Activated T-cell treated with anti-CD3 and anti-CD28 coated beads, Interleukin-2, amount 50 U/mL, for 4 hours (primary cell): ENCODE measurements around the gene HACD1. TPM values are rescaled to one million over a fixed set of nuclear protein-coding genes. Genes with fewer than 3 reads are reported as not detected.

Source experiments
- ATAC-seq, 2 donors: fragments of 200-7000 bp; cut with Tn5 transposase; one replicate each; pipeline ENCODE4 v1.10.0; 2021
- DNase-seq: peaks from one replicate; pipeline ENCODE4 v3.0.0-alpha.2; 2020
- H3K27me3 Mint-ChIP-seq: one replicate; pipeline ENCODE4 v1.8.0; 2021; ENCODE audit warnings: low read depth, mixed read lengths
- H3K36me3 Mint-ChIP-seq: one replicate; pipeline ENCODE4 v1.8.0; 2022; ENCODE audit warnings: mixed read lengths; ENCODE audit not compliant: insufficient read depth
- H3K4me1 Mint-ChIP-seq: one replicate; pipeline ENCODE4 v1.8.0; 2021; ENCODE audit warnings: low read depth, mixed read lengths
- H3K4me3 Mint-ChIP-seq: one replicate; pipeline ENCODE4 v1.8.0; 2021; ENCODE audit warnings: mild to moderate bottlenecking, moderate library complexity, mixed read lengths
- H3K9me3 Mint-ChIP-seq: one replicate; pipeline ENCODE4 v1.8.0; 2021; ENCODE audit warnings: mixed read lengths
- total RNA-seq, 3 donors: library from RNA; stranded (reverse); gene quantifications; one replicate each; pipeline ENCODE4 v1.2.1, GENCODE V29; 2021

Gene HACD1
- total RNA-seq, 3 donors from 2014 or later: 0.71 to 0.92 (median 0.76) TPM

DNA sequence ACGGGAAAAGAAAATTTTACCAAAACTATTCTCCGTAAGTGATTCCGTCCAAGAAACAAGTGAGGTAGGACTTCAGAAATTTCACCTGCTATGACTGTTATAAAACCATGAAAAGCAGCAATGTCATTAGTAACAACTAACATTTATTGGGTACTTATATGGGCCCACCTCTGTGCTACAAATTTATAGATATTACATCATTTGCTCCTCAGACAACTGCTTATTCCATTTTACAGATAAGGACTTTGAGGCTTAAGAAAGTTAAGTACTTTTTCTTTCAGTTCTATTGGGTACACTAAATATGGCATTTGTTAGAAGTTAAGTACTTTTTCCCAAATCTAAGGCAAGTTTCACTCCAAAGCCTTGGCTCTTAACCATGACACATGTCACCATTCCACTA is 36.3 kb downstream of the HACD1 start:
- Mint-ChIP-seq H3K4me3 (no peak overlapping the region), H3K27me3 (no peaks in the 10 kb centered on the region), H3K36me3 (no peaks in the 10 kb centered on the region), H3K9me3 (no peaks in the 10 kb centered on the region), H3K4me1 (no peaks in the 10 kb centered on the region)
- ATAC-seq: no peak
- no peak for DNase-seq

DNA sequence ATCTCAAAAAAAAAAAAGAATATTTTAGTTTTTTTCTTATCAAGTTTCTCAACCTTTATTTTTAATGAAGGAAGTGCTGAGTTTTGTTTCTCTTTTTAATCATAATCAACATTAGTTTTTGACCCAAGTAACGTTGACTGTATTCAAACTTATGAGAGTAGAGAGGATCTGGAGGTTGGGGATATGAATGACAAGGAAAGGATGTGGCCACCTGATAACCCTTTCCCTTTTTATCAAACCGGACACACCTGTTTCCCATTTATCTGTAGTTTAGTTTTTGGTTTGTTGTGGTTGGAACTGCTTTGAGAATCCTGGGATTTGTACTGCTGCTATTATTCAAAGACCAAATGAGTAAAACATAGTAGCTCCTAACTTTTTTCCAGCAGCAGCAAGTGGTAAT is 38.6 kb downstream of the HACD1 start:
- H3K4me3 Mint-ChIP-seq: no peak overlapping the region
- ATAC-seq: no peak
- H3K36me3 Mint-ChIP-seq: no peaks in the 10 kb centered on the region
- H3K9me3 Mint-ChIP-seq: no peaks in the 10 kb centered on the region
- DNase-seq: no peak
- no peaks in the 10 kb centered on the region for H3K27me3 Mint-ChIP-seq
- H3K4me1 Mint-ChIP-seq: no peaks in the 10 kb centered on the region

DNA sequence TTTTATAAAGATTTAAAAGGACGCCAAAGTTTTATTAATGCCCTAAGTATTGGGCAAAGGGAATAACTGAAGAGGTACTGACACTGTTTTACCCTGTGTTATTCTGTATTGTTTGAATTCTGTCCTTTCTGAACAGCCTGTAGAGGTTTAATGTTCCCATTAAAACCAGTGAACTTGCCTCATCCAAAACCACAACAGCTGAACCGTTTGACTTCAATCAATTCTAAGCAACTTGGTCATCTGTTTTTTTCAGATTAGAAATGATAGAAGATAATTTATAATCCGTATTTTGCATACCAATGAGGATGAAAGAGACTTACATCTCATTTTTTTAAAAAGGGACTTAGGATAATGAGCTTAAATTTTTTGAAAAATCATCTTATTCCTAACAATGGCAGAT is 40.4 kb downstream of the HACD1 start:
- ATAC-seq: no peak

DNA sequence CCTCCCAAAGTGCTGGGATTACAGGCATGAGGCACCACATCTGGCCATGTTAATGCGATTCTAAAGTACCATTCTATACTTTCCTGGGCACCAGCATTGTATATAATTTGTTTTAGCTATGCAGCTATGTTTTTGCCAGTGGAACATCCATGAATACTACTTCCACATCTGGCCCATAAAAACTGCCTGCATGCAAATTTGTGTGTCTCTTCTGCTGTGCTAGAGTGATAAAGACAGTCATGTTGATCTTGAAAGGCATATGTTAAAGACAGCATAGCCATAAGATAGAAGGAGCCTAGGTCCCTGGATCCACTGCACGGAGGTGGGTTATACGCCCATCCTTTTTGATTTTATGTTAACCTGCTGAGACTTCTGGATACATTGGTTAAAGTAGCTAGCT is 52.3 kb downstream of the HACD1 start:
- no peaks in the 10 kb centered on the region for H3K4me1 Mint-ChIP-seq
- no peaks in the 10 kb centered on the region for H3K9me3 Mint-ChIP-seq
- no peaks in the 10 kb centered on the region for H3K36me3 Mint-ChIP-seq
- DNase-seq (no peak), ATAC-seq (no peak)
- no peak overlapping the region for H3K4me3 Mint-ChIP-seq
- peaks cover 2% of the 10 kb centered on the region for H3K27me3 Mint-ChIP-seq

More for the DNA sequence above, 40.4 kb downstream of the HACD1 start:
- DNase-seq: no peak
- Mint-ChIP-seq H3K4me3 (no peak overlapping the region), H3K4me1 (no peaks in the 10 kb centered on the region), H3K36me3 (no peaks in the 10 kb centered on the region), H3K27me3 (no peaks in the 10 kb centered on the region), H3K9me3 (no peaks in the 10 kb centered on the region)

DNA sequence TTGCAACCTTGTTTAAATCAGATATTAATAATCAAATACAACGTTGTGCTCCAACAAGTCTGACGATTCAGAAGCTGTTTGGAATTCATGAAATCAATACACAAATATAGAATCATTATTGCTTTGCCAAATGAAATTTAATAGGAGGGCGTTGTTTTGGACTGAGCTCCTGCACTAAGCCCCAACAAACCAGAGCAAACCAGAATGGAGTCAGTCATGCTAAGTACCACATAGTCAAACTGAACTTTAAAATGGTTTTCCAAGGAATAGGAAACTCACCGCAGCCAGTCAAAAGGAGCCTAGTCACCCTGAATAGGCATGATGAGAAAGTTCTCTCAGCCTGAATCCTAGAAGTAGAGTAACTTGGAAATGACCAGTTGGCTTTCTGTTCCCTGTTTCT is 53.7 kb downstream of the HACD1 start:
- no peaks in the 10 kb centered on the region for H3K9me3 Mint-ChIP-seq

DNA sequence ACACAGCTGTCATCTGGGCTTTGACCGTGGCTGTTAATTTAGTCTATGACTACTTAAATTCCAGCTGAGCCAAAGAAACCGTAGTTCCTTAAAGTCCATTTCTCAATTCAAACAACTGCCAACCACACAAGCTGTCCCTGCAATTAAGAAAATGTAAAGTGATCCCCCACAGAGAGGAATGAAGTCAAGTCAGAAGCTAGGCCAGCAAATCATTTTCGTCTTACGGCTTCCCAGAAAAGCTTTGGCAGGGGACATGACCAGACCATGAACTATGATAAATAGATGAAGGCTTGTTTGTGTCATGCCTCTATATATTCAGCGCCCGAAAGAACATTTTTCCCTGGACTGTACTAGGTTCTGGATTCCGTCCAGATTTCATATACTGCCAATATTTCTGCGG is 54.6 kb downstream of the HACD1 start:
- ATAC-seq: no peak
- H3K4me3 Mint-ChIP-seq: no peak overlapping the region
- peaks cover 4% of the 10 kb centered on the region for H3K27me3 Mint-ChIP-seq
- no peaks in the 10 kb centered on the region for H3K36me3 Mint-ChIP-seq
- no peaks in the 10 kb centered on the region for H3K9me3 Mint-ChIP-seq
- DNase-seq: no peak
- H3K4me1 Mint-ChIP-seq: no peaks in the 10 kb centered on the region

More for the DNA sequence above, 53.7 kb downstream of the HACD1 start:
- Mint-ChIP-seq H3K4me1 (no peaks in the 10 kb centered on the region), H3K27me3 (peaks cover 2% of the 10 kb centered on the region), H3K36me3 (no peaks in the 10 kb centered on the region), H3K4me3 (no peak overlapping the region)
- no peak for DNase-seq
- no peak for ATAC-seq

DNA sequence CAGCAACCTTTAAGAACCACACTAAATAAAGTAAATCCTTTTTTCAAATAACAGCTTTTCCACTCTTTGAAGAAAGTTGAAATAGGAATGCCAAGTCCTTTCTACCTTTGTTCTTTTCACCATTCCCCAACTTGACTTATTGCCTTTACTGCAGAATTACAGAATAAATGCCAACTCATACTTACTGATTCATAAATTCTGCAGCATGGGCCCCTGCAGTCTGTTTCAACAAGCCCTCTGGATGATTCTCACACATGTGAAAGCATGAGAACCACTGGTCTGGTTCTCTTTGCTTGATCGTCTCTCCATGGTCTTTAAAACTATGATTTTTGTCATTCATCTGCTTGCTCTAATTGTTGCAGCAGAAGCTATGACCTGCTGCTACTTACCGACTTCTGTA is 56.1 kb downstream of the HACD1 start:
- Mint-ChIP-seq H3K9me3 (no peaks in the 10 kb centered on the region), H3K27me3 (peaks cover 4% of the 10 kb centered on the region), H3K4me3 (no peak overlapping the region), H3K4me1 (no peaks in the 10 kb centered on the region), H3K36me3 (no peaks in the 10 kb centered on the region)
- no peak for DNase-seq
- no peak for ATAC-seq

DNA sequence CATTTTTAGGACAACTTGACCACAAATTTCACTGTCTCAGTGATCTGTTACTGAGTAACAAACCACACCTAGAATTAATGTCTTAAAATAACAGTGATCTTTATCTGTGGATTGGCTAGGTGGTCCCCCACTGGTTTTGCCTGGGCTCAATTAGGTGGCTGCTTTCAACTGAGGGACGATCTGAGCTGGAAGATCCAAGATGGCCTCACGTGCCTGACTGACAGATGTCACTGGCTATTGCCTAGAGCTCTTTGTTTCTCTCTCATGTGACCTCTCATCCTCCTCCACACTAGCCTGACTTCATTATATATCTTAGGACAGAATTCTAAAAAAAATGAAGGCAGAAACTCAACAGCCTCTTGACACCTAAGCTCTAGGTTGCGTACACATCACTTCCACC is 59.7 kb downstream of the HACD1 start:
- Mint-ChIP-seq H3K36me3 (no peaks in the 10 kb centered on the region), H3K9me3 (no peaks in the 10 kb centered on the region), H3K27me3 (peaks cover 4% of the 10 kb centered on the region), H3K4me1 (no peaks in the 10 kb centered on the region), H3K4me3 (no peak overlapping the region)
- no peak for DNase-seq
- no peak for ATAC-seq

DNA sequence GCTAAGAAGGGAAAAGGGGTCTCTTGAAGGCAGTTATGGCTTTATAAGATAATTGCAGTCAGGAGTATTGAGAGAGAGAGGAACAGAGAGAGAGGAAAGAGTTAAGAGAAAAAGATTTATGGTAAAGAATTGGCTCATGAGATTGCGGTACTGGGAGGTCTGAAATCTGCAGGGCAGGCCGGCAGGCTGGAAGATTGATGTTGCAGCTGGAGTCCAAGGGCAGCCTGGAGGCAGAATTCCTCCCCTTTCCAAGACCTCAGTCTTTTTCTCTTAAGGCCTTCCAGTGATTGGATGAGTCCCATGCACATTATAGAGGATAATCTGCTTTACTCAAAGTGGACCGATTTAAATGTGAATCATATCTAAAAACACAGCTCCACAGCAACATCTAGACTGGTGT is 68.4 kb downstream of the HACD1 start:
- H3K9me3 Mint-ChIP-seq: peaks cover under 1% of the 10 kb centered on the region
- H3K27me3 Mint-ChIP-seq: no peaks in the 10 kb centered on the region
- H3K36me3 Mint-ChIP-seq: no peaks in the 10 kb centered on the region
- H3K4me3 Mint-ChIP-seq: no peak overlapping the region
- no peaks in the 10 kb centered on the region for H3K4me1 Mint-ChIP-seq
- no peak for DNase-seq
- no peak for ATAC-seq

DNA sequence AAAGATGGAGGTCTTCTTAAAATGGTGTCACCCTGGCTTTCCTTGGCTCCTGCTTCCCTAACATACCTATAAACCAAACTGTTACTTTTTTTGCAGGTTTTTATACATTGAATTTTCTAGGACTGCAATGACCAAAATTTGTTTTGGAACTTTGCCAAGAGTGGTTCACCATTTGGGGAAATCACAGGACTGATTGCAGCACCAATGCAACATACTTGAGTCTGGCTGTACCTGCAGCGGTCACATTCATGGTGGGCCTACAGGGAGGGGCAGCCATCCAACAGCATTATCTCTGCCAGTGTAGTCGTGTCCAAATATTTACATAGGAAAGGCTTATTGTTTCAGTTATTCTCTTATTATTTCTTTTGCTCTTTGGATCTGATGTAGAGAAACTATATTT is 69.0 kb downstream of the HACD1 start:
- no peak for ATAC-seq
- no peaks in the 10 kb centered on the region for H3K4me1 Mint-ChIP-seq

DNA sequence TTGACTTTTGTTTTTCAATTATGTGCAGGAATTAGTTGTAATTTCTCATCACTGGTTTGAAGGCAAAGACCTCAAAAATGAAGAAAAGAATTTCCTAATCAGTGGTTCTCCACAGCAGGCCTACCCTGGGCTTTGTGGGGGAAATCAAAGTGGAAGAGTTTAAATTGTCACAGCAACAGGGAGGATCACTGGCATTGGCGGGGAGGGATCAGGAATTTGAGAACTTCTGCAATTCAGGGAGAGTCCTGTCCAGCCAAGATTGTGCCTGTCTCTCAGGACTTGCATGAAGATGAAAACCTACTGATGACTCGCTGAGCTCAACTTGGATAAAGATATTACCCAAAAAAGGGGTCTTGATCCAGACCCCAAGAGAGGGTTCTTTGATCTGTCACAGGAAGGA is 70.1 kb downstream of the HACD1 start:
- DNase-seq (no peak), ATAC-seq (no peak)
- Mint-ChIP-seq H3K4me3 (no peak overlapping the region), H3K4me1 (no peaks in the 10 kb centered on the region), H3K36me3 (no peaks in the 10 kb centered on the region), H3K27me3 (no peaks in the 10 kb centered on the region), H3K9me3 (peaks cover 3% of the 10 kb centered on the region)

More for the DNA sequence above, 69.0 kb downstream of the HACD1 start:
- Mint-ChIP-seq H3K36me3 (no peaks in the 10 kb centered on the region), H3K9me3 (peaks cover 3% of the 10 kb centered on the region), H3K27me3 (no peaks in the 10 kb centered on the region), H3K4me3 (no peak overlapping the region)
- no peak for DNase-seq

DNA sequence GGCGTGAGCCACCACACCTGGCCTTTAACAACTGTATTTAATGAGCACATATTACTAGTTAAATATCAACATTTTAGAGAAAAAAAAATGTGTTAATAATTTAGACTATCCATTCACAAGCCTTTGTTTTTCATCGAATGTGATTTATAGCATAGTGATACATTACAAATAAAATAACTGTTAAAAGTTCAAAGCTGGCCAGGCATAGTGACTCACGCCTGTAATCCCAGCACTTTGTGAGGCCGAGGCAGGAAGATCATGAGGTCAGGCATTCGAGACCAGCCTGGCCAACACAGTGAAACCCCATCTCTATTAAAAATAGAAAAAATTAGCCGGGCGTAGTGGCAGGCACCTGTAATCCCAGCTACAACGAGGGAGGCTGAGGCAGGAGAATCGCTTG is 72.7 kb downstream of the HACD1 start:
- Mint-ChIP-seq H3K9me3 (peaks cover 3% of the 10 kb centered on the region), H3K27me3 (peaks cover 3% of the 10 kb centered on the region), H3K36me3 (no peaks in the 10 kb centered on the region), H3K4me1 (no peaks in the 10 kb centered on the region), H3K4me3 (no peak overlapping the region)
- DNase-seq (no peak), ATAC-seq (no peak)

Other genes with a start within 250 kb of the HACD1 start
- under 1 TPM in 1 of 3 donors, not detected in 2; 0.33 TPM for gene ST8SIA6, start 162.8 kb downstream of the HACD1 start, total RNA-seq
- gene STAM, start 26.8 kb upstream of the HACD1 start, total RNA-seq: 10 to 100 TPM; 12.9 to 14.7 (median 14.7) TPM
- under 1 TPM; 0.03 to 0.11 (median 0.05) TPM for gene TMEM236, start 134.8 kb upstream of the HACD1 start, total RNA-seq
- under 1 TPM; 0.14 to 0.23 (median 0.16) TPM for gene MRC1, start 192.0 kb upstream of the HACD1 start, total RNA-seq